LNCaP clone FGC (cell line): ENCODE results near the gene ZNF784.

ENCODE experiments used
- DNase-seq: peaks from one replicate; pipeline ENCODE4 v3.0.0-alpha.2; 2011; ENCODE audit warnings: low read depth
- H3K4me3 ChIP-seq: 2 replicates; pipeline ENCODE4 v1.5.1; 2011; ENCODE audit warnings: mild to moderate bottlenecking, low read depth, low read length, control low read depth
- TF ChIP-seq, protein P1 (sequence below): IDR thresholded peaks from 2 replicates; pipeline ENCODE4 v1.5.1; 2012; ENCODE audit warnings: mild to moderate bottlenecking; ENCODE audit not compliant: control insufficient read depth, insufficient read depth; ENCODE audit errors: extremely low read depth

ZNF784 gene

DNA sequence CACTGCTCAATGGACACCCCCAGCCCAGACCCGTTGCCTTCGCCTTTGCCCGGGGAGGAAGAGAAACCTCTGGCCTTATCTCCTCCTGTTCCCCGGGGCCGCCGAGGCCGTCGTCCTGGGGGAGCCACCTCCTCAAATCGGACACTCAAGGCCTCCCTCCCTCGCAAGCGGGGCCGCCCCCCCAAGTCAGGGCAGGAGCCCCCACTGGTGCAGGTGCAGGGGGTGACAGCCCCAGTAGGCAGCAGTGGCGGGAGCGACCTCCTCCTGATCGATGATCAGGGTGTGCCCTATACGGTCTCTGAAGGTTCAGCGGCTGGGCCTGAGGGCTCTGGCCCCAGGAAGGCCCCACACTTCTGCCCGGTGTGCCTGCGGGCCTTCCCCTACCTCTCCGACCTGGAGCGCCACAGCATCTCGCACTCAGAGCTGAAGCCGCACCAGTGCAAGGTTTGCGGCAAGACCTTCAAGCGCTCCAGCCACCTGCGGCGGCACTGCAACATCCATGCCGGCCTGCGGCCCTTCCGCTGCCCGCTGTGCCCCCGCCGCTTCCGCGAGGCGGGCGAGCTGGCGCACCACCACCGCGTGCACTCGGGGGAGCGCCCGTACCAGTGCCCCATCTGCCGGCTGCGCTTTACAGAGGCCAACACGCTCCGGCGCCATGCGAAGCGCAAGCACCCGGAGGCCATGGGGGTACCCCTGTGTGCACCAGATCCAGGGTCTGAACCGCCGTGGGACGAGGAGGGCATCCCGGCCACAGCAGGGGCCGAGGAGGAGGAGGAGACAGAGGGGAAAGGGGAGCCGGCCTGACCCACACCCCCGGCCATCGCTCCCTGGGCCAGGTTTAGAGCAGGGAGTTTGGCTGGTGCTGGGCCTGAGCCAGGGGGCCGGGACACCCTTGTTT lies 22.0 kb downstream of the ZNF784 start:
- TF ChIP-seq, protein P1, sequence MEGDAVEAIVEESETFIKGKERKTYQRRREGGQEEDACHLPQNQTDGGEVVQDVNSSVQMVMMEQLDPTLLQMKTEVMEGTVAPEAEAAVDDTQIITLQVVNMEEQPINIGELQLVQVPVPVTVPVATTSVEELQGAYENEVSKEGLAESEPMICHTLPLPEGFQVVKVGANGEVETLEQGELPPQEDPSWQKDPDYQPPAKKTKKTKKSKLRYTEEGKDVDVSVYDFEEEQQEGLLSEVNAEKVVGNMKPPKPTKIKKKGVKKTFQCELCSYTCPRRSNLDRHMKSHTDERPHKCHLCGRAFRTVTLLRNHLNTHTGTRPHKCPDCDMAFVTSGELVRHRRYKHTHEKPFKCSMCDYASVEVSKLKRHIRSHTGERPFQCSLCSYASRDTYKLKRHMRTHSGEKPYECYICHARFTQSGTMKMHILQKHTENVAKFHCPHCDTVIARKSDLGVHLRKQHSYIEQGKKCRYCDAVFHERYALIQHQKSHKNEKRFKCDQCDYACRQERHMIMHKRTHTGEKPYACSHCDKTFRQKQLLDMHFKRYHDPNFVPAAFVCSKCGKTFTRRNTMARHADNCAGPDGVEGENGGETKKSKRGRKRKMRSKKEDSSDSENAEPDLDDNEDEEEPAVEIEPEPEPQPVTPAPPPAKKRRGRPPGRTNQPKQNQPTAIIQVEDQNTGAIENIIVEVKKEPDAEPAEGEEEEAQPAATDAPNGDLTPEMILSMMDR, result no peak
- no peak for DNase-seq
- no peak overlapping the region for H3K4me3 ChIP-seq

DNA sequence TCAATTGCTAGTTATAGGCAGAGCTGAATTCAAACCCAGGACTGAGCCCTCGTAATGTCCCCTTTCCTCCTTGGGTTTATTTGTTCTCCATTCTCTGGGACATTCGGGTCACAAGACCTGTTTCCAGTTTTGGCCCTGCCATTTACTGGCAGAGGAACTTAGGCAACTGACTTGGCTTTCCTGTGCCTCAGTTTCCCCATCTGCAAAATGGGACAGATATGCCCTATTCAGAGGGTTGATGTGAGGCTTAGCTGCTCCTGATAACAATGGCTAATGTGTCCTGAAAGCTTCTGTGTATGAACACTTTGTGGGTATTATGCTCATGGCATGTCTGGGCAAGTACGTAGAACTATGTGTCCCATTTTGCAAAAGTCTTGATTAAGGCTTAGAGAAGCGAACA lies 23.3 kb downstream of the ZNF784 start:
- no peak for DNase-seq
- H3K4me3 ChIP-seq, result peak overlapping the region; percentile 61
- TF ChIP-seq, protein P1, result no peak

DNA sequence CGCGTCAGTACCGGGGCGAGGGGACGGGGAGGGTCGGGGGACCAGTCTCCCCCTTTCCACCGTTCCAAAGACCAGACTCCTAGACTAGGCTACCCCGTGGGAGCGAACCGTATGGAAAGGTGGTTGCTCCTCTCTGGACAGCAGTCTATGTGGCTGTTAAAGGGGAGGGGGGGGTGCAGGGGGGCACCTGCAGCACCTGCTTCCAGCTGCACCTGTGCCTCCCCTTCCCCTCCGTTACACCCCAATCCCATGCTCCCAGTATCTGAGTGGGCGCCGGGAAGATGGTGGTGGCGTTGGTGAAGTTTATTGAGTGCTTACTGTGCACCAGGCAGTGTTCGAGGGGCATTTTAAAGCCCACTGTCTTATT lies 23.7 kb downstream of the ZNF784 start:
- H3K4me3 ChIP-seq, result peak overlapping the region; percentile 61
- TF ChIP-seq, protein P1, result no peak
- DNase-seq, result no peak

DNA sequence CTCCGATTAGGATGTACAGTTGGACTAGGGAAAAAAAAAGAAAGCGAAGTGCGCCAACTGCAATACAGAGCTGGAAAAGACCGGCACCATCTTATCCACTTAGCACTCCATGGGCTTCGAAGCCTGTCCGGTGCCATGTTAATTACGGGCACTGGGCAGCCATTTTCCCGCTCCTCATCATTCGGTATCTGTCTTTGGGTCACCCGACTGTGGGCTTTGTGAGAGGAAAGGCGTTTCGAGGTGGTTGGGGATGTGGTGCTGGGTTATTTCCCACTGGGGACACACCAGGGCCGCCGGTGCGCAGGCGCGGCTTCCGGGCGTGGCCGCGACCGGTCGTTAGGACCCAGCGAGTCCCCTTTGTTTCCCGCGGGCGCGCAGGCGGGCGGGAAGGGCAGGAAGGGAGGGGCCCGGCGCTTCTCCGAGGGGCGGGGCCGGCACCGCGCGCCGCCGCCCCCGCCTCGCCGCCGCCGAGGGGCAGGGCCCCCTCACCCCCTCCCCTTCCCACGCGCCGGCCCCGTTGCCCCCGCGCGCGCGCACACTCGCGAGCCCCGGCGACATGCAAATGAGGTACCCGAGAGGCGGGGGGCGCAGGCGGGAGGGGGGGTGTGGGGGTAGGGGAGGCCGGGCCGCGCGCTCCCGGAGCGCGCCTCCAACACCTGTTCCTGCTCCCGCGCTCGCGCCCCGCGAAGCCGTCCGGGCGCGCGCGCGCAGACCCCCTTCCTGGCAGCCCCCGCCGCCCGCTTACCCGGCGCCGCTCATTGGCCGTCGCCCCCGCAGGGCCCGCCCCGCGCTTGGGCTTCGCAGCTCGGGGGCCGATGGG lies 24.3 kb downstream of the ZNF784 start, which contains the start of gene ZNF524:
Gene ZNF524 (plus strand): TSS at position 447 of the 820 bp plus-strand sequence. CDS start 1,825 bp downstream, outside the sequence.
- peak within 1 kb of the TSS; percentile 61 for H3K4me3 ChIP-seq
- DNase-seq, result peak; percentile 70
- TF ChIP-seq, protein P1, result no peak

DNA sequence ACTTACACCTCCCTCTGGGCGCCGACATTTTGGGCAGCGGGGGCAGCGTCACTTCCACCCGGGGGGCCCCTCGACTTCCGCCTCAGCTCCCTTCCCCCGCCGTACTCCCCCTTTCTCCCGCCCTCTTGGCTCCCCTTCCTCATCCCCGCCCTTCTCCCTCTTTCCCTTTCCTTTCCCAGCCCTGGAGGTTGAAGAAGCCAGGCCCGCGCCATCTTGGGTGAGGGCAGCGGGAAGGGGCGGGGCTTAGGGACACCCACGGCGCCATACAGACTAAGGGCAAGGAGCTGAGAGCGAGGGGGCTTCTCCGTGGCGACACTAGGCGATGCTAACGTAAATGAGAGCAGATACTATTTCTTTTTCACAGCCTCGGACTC lies 24.9 kb downstream of the ZNF784 start, which contains the start of gene FIZ1:
Gene FIZ1 (minus strand): TSS at position 50 of the 374 bp plus-strand sequence. CDS start 1,652 bp downstream, outside the sequence.
- H3K4me3 ChIP-seq, result peak within 1 kb of the TSS; percentile 61
- TF ChIP-seq, protein P1, result no peak
- DNase-seq, result peak; percentile 95

DNA sequence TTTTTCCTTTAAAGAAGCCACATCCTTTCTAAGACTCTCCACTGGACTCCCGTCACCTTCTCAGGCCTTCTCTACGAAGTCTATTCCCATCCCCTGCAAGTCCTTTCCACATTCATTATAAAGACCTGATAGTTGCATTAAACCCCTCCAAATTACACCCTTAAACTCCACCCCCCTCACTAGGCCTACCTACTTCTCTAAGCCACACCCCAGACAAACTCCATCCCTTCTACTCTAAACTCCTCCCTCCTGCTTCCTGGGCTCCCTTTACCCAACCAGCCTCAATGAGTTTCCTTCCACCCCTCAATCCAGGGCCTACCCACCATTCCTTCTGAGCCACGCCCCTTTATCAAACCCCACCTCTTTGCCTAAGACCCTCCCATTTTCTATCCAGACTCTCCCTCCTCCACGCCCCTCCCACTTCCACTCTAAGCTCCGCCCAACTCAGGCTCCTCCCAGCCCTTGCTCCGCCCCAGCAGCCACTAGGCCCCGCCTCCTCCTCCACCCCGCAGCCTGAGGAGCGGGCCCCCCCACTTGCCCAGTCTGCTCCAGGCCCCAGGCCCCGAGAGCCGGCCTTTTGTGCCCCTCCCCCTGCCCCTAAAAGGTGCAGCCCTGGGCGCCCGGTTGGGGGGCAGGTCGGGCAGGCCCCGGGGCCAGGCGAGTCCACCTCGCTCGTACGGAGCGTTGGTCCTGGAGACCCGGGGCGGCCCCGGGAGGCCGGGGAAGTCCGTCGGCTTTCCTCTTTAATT lies 25.5 kb downstream of the ZNF784 start:
- H3K4me3 ChIP-seq, result peak overlapping the region; percentile 61
- peak; percentile 89 for DNase-seq
- TF ChIP-seq, protein P1, result no peak
